Measurements from ENCODE around the gene CDK14.
"Not testable (repeated sequence)": the region's sequence is repeated elsewhere in the genome, so short reads cannot be mapped to it uniquely, and the experiment has no call there.

Gene CDK14

DNA sequence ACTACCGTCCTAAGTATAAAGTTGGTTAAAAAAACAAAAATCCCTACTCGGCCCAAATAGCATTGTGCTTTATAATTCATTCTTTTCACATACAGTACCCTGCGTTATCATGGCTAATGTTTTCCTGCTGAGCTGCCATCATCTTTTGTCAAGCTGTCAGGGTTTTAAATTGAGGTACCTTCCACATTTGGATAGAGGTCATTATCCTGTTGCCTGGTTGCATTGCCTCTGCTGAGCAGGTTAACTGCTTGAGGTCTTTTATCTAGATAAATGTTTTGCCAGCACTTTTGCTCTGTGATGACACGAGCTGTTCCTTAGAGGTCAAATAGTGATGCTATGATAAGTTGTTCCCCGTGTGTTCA, 573.7 kb downstream of the CDK14 start:
- Histone ChIP-seq H3K9me3 (ENCODE audit: insufficient read depth, low read length, severe bottlenecking) (no peaks in the 10 kb centered on the region), H3K27ac (ENCODE audit: low read length) (no peak overlapping the region), H3K4me2 (ENCODE audit: insufficient read depth, low read length) (no peak overlapping the region), H3K27me3 (ENCODE audit: insufficient read depth, low read length, poor library complexity) (no peaks in the 10 kb centered on the region), H3K79me2 (ENCODE audit: insufficient read depth, low read length) (no peaks in the 10 kb centered on the region), H3K4me1 (ENCODE audit: insufficient read depth, low read length) (no peaks in the 10 kb centered on the region), H2AFZ (ENCODE audit: low read depth, low read length) (no peak overlapping the region), H3K4me3 (ENCODE audit: low read depth in 1 of 2, low read length in 2 of 2) (no peak overlapping the region), H3K9ac (ENCODE audit: low read depth, low read length) (no peak overlapping the region), H4K20me1 (ENCODE audit: insufficient read depth, low read length) (no peaks in the 10 kb centered on the region), H3K36me3 (ENCODE audit: insufficient read depth, low read length) (no peaks in the 10 kb centered on the region)
- ATAC-seq (ENCODE audit: insufficient read depth, low read depth), result no peak
- DNase-seq, result no peak
- TF ChIP-seq EZH2 (IDR thresholded peaks at IDR 0.05; ENCODE audit: borderline replicate concordance, low read depth, low read length, severe bottlenecking), result no peak
- TF ChIP-seq, protein P1, sequence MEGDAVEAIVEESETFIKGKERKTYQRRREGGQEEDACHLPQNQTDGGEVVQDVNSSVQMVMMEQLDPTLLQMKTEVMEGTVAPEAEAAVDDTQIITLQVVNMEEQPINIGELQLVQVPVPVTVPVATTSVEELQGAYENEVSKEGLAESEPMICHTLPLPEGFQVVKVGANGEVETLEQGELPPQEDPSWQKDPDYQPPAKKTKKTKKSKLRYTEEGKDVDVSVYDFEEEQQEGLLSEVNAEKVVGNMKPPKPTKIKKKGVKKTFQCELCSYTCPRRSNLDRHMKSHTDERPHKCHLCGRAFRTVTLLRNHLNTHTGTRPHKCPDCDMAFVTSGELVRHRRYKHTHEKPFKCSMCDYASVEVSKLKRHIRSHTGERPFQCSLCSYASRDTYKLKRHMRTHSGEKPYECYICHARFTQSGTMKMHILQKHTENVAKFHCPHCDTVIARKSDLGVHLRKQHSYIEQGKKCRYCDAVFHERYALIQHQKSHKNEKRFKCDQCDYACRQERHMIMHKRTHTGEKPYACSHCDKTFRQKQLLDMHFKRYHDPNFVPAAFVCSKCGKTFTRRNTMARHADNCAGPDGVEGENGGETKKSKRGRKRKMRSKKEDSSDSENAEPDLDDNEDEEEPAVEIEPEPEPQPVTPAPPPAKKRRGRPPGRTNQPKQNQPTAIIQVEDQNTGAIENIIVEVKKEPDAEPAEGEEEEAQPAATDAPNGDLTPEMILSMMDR (IDR thresholded peaks at IDR 0.05; ENCODE audit: borderline replicate concordance, extremely low read depth, low read length, poor library complexity, severe bottlenecking), result no peak

DNA sequence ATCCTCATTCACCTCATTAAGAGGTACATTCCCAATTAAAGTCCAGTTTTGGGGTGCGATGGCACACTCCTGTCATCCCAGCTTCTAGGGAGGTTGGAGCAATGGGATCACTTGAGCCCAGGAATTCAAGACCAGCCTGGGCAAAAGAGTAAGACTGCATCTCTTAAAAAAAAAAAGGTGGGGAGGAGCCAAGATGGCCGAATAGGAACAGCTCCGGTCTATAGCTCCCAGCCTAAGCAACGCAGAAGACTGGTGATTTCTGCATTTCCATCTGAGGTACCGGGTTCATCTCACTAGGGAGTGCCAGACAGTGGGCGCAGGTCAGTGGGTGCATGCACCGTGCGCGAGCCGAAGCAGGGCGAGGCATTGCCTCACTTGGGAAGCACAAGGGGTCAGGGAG, 577.1 kb downstream of the CDK14 start:
- H4K20me1 ChIP-seq (ENCODE audit: insufficient read depth, low read length); H3K4me2 ChIP-seq (ENCODE audit: insufficient read depth, low read length); H3K36me3 ChIP-seq (ENCODE audit: insufficient read depth, low read length); H3K27me3 ChIP-seq (ENCODE audit: insufficient read depth, low read length, poor library complexity); H3K9me3 ChIP-seq (ENCODE audit: insufficient read depth, low read length, severe bottlenecking); H3K79me2 ChIP-seq (ENCODE audit: insufficient read depth, low read length); H3K27ac ChIP-seq (ENCODE audit: low read length); ATAC-seq (ENCODE audit: insufficient read depth, low read depth); H3K4me1 ChIP-seq (ENCODE audit: insufficient read depth, low read length); DNase-seq; H3K4me3 ChIP-seq (ENCODE audit: low read depth in 1 of 2, low read length in 2 of 2); H2AFZ ChIP-seq (ENCODE audit: low read depth, low read length); H3K9ac ChIP-seq (ENCODE audit: low read depth, low read length): not testable (repeated sequence)

DNA sequence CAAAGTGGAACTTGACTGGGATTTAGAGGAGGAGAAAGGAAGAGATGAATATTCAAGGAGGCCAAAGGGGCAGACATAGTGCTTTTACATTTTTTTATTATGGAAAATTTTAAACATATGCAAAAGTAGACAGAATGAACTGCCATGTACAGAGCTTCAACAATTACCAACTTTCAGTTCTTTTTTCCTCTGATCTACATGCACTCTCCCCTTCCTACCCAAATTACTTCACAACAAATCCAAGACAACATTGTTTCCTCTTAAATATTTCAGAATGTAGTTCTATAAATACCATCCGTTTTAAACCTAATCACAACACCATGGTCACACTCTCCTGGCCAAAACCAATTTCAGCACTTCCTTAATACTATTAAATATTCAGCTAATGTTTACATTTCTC, 584.6 kb downstream of the CDK14 start:
- Histone ChIP-seq H3K79me2 (ENCODE audit: insufficient read depth, low read length) (no peaks in the 10 kb centered on the region), H3K27ac (ENCODE audit: low read length) (no peak overlapping the region), H3K27me3 (ENCODE audit: insufficient read depth, low read length, poor library complexity) (no peaks in the 10 kb centered on the region), H2AFZ (ENCODE audit: low read depth, low read length) (no peak overlapping the region), H3K9ac (ENCODE audit: low read depth, low read length) (no peak overlapping the region), H3K4me1 (ENCODE audit: insufficient read depth, low read length) (no peaks in the 10 kb centered on the region), H3K36me3 (ENCODE audit: insufficient read depth, low read length) (no peaks in the 10 kb centered on the region), H3K9me3 (ENCODE audit: insufficient read depth, low read length, severe bottlenecking) (no peaks in the 10 kb centered on the region), H4K20me1 (ENCODE audit: insufficient read depth, low read length) (no peaks in the 10 kb centered on the region), H3K4me3 (ENCODE audit: low read depth in 1 of 2, low read length in 2 of 2) (no peak overlapping the region), H3K4me2 (ENCODE audit: insufficient read depth, low read length) (no peak overlapping the region)
- TF ChIP-seq, protein P1 (IDR thresholded peaks at IDR 0.05; ENCODE audit: borderline replicate concordance, extremely low read depth, low read length, poor library complexity, severe bottlenecking), result no peak
- no peak for TF ChIP-seq EZH2 (IDR thresholded peaks at IDR 0.05; ENCODE audit: borderline replicate concordance, low read depth, low read length, severe bottlenecking)
- no peak for ATAC-seq (ENCODE audit: insufficient read depth, low read depth)
- DNase-seq, result no peak

DNA sequence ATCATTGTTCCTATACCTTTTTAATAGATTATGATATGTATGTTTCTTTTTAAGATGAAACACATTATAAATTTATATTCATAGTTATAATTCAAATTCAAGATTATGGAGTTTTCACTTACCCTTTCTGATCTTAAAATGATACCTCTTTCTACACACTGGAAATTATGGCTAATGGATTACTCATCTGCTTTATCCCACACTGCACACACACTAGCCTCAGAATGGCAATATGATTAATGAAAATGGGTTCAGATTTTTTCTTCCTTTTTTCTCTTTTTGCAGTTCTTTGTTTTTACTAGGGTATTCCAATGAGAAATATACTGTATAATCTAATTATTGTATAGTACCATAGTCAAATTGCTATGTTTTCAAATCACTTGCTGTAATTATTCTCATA, 585.8 kb downstream of the CDK14 start:
- Histone ChIP-seq H3K4me3 (ENCODE audit: low read depth in 1 of 2, low read length in 2 of 2) (no peak overlapping the region), H3K27ac (ENCODE audit: low read length) (no peak overlapping the region), H2AFZ (ENCODE audit: low read depth, low read length) (no peak overlapping the region), H3K9me3 (ENCODE audit: insufficient read depth, low read length, severe bottlenecking) (no peaks in the 10 kb centered on the region), H3K4me1 (ENCODE audit: insufficient read depth, low read length) (no peaks in the 10 kb centered on the region), H3K79me2 (ENCODE audit: insufficient read depth, low read length) (no peaks in the 10 kb centered on the region), H3K36me3 (ENCODE audit: insufficient read depth, low read length) (no peaks in the 10 kb centered on the region), H4K20me1 (ENCODE audit: insufficient read depth, low read length) (no peaks in the 10 kb centered on the region), H3K27me3 (ENCODE audit: insufficient read depth, low read length, poor library complexity) (no peaks in the 10 kb centered on the region), H3K4me2 (ENCODE audit: insufficient read depth, low read length) (no peak overlapping the region), H3K9ac (ENCODE audit: low read depth, low read length) (no peak overlapping the region)
- ATAC-seq (ENCODE audit: insufficient read depth, low read depth) (no peak), DNase-seq (no peak)
- no peak for TF ChIP-seq EZH2 (IDR thresholded peaks at IDR 0.05; ENCODE audit: borderline replicate concordance, low read depth, low read length, severe bottlenecking)

Measured in DND-41 (cell line).